GM10266 (cell line): ENCODE measurements around the gene CD200.

ENCODE experiments used
- DNase-seq: peaks from one replicate; pipeline ENCODE4 v3.0.0; 2012; ENCODE audit errors: extremely low spot score
- TF ChIP-seq, protein P1 (sequence below): IDR thresholded peaks from 2 replicates; pipeline ENCODE4 v1.5.1; 2012; ENCODE audit warnings: mild to moderate bottlenecking, low read depth; ENCODE audit not compliant: control insufficient read depth, insufficient read depth; ENCODE audit errors: missing control alignments

The CD200 gene

DNA sequence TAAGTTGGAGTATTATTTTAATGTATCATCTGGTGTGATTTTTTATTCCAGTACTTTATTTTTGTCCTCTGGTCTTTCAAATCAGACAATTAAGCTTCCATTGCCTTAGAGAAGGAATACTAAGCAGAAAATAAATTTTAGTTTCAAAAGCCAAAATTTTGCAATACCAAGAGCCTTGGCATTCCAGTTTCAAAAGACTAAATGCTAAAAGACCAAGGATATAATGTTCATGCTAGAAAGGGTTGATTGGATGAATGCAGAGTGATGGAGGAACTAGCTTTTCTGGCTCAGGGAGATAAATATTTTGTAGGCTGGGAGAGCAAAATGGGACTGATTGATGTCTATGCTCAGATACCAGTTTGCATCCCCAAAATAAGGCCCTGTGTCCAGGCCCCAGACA lies 6.2 kb downstream of the CD200 start:
- TF ChIP-seq, protein P1, sequence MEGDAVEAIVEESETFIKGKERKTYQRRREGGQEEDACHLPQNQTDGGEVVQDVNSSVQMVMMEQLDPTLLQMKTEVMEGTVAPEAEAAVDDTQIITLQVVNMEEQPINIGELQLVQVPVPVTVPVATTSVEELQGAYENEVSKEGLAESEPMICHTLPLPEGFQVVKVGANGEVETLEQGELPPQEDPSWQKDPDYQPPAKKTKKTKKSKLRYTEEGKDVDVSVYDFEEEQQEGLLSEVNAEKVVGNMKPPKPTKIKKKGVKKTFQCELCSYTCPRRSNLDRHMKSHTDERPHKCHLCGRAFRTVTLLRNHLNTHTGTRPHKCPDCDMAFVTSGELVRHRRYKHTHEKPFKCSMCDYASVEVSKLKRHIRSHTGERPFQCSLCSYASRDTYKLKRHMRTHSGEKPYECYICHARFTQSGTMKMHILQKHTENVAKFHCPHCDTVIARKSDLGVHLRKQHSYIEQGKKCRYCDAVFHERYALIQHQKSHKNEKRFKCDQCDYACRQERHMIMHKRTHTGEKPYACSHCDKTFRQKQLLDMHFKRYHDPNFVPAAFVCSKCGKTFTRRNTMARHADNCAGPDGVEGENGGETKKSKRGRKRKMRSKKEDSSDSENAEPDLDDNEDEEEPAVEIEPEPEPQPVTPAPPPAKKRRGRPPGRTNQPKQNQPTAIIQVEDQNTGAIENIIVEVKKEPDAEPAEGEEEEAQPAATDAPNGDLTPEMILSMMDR, result no peak
- no peak for DNase-seq

DNA sequence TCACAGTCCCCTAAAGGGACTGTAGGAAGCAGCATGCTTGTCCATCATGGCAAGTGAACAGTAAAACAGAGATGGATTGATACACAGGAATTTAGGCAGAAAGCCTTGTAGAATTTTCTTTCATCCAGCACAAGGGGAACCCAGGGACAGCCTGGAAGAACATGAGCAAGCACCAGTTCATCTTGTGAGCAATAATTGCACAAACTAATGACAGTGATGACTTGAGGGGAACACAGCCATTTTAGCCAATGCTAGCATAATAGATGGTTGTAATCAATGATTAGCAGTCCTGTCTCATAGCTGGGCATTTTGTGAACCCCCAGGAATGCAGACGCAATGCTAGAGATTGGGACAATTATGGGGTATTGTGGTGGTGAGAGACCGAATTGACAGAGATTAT lies 6.7 kb downstream of the CD200 start:
- TF ChIP-seq, protein P1, result no peak
- DNase-seq, result no peak

DNA sequence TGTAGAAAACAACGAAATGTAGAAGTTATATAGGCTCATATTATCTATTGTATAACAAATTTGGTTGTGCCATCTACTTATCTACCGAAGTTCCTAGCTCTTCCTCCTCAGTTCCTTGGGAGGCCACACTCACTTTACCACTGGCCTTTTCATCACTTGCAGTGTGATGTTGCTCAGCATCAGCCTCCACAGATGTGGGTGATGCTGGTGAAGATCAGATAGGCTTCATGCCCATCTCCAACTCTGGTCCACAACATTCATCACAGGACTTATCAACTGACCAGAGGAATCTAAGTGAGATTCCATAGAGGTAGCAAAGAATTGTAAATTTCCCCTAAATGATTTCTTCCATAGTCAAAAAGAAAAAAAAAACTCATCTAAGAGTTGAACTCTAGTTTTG lies 8.4 kb downstream of the CD200 start:
- DNase-seq, result no peak
- TF ChIP-seq, protein P1, result no peak

DNA sequence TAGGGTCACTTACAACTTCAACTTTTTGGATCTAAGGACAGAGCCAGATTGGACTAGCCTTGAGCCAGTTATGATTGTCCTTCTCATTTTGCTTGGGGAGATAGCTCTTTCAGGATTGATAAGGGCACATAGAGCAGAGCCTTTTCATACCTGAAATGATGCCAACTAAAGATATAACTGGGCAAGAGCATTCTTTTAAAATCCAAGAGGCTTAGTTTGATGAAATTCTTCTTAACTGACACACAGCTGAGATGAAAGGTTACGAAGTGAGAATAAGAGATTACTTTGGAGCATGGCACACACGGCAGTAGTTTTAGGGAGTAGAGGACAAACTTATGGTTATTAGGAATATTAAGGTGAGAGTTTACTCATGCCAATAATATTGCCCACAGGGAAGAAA lies 12.7 kb downstream of the CD200 start:
- no peak for DNase-seq
- TF ChIP-seq, protein P1, result no peak

DNA sequence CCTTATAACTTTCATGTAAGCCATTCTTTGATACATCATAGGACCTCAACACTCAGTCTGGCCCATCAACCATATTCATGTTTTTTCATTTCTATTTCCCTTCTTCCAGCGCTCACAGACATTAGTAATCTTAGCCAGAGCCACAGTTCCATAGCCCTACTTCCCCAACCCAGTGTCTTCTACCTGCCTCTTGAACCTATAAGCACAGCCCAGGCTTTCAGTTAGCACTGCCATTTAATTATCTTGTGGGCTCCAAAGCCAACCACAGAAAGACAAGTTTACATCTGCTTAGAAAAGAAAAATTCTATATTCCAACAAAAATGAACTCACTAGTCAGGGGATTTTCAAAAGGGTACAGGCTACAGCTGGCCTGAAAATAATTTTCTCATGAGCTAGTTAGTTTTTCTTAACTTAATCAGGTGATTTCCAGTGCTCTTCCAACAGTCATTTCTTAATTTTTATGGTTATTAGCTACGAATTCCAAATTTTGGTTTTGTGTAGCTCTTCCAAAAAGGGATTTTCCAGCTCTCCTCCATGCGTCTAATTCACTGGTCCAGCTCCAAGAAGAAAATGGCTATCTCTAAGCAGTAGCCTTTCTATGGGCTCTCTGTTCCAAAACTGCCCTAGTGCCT lies 13.7 kb downstream of the CD200 start:
- TF ChIP-seq, protein P1, result no peak
- no peak for DNase-seq

DNA sequence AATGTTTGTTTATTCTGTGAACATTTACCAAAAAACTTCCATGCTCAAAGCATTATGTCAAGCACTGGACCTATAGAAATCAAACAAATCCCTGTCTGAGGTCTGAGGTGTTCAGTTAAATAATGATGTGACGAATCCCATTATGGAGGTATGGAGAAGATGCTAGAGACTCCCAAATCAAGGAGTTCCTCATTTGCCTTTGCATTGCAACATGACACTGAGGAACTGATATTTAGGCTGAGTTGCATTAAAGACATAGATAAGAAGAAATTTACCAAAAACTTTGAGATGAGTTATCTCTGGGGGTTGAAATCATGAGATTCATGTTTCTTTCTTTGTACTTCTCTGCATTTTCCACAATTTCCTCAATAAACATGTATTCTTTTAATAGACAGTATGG lies 16.0 kb downstream of the CD200 start:
- DNase-seq, result no peak
- TF ChIP-seq, protein P1, result no peak

DNA sequence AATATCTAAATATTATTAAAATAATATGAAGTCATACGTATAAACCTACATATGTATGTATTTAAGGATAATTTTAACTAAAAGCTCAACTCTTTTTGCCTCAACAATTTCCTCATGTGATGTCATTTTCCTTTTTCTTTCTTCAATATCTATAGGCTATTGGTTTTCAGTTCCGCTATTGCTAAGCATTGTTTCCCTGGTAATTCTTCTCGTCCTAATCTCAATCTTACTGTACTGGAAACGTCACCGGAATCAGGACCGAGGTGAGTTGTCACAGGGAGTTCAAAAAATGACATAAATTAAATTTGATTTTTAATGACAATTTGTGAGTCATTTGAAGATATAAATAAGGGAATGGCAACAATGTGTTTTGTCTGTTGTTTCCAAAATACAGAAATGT lies 16.6 kb downstream of the CD200 start:
- no peak for DNase-seq
- TF ChIP-seq, protein P1, result no peak
